ENCODE measurements around the gene DHODH.

GRCh38 chr16:71971571-71971970, 37.0 kb upstream of the DHODH start:
- TF ChIP-seq REST (IDR thresholded peaks at IDR 0.05; ENCODE audit: insufficient read depth in 1 of 2, low read depth in 2 of 2, low read length in 2 of 2), result no peak
- no peak for TF ChIP-seq TAF1 (IDR thresholded peaks at IDR 0.05; ENCODE audit: borderline replicate concordance, insufficient read depth, low read length)
